Measurements from ENCODE around the gene IL17RE.

DNA sequence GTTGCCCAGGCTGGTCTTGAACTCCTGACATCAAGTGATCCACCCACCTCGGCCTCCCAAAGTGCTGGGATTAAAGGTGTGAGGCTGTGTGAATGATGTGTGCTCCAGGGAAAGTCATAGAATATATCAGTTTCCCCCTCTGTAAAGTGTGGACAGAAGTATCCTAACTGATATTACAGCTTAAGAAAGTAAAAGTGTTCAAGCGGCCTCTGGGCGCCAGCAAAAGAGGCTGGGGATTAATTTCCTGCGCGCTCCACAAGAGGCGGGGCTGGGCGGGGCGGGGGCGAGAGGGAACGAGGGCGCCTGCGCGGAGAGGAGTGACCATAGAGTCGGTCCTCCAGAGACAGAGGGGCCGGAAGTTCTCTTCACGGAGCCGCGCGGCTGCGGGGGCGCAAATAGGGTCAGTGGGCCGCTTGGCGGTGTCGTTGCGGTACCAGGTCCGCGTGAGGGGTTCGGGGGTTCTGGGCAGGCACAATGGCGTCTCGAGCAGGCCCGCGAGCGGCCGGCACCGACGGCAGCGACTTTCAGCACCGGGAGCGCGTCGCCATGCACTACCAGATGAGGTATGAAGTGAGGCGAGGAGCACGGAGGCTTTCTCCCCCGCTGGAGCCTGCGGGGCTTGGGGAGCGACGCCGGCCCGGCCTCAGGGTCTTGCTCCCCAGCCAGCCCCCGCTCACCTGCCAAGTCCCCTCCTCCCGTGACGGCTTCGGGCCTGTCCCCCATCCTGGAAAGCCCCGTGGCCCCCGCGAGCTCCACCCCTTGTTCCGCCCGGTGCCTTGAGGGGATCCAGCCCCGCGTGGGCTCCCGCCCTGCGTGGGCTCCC, 12.2 kb upstream of the IL17RE start, which contains the start of gene JAGN1:
- TF ChIP-seq, protein P1, sequence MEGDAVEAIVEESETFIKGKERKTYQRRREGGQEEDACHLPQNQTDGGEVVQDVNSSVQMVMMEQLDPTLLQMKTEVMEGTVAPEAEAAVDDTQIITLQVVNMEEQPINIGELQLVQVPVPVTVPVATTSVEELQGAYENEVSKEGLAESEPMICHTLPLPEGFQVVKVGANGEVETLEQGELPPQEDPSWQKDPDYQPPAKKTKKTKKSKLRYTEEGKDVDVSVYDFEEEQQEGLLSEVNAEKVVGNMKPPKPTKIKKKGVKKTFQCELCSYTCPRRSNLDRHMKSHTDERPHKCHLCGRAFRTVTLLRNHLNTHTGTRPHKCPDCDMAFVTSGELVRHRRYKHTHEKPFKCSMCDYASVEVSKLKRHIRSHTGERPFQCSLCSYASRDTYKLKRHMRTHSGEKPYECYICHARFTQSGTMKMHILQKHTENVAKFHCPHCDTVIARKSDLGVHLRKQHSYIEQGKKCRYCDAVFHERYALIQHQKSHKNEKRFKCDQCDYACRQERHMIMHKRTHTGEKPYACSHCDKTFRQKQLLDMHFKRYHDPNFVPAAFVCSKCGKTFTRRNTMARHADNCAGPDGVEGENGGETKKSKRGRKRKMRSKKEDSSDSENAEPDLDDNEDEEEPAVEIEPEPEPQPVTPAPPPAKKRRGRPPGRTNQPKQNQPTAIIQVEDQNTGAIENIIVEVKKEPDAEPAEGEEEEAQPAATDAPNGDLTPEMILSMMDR (IDR thresholded peaks at IDR 0.05; ENCODE audit: low read depth, low read length, poor library complexity, severe bottlenecking) = no peak
- no peak for TF ChIP-seq EZH2phosphoT487 (IDR thresholded peaks at IDR 0.05; ENCODE audit: borderline replicate concordance, low read length)
